GM13976 (cell line): ENCODE data around the gene SCAPER.

Source experiments
- DNase-seq: peaks from one replicate; pipeline ENCODE4 v3.0.0; 2012; ENCODE audit warnings: low spot score
- CTCF ChIP-seq: IDR thresholded peaks from 2 replicates; pipeline ENCODE4 v1.5.1; 2012; ENCODE audit warnings: borderline replicate concordance, mild to moderate bottlenecking; ENCODE audit not compliant: insufficient read depth; ENCODE audit errors: extremely low read depth, missing control alignments, control extremely low read depth
- in situ Hi-C: fragments of 300-500 bp; cut with MboI; formaldehyde crosslinking; loops from one replicate; pipeline ENCODE4 v1.12.0; 2022; ENCODE audit warnings: low sequenced_read_pairs, mixed read lengths, inconsistent platforms; ENCODE audit not compliant: unreplicated experiment

The SCAPER gene

GRCh38 chr15:76391309-76391708 lies 513.8 kb downstream of the SCAPER start:
- DNase-seq: no peak
- no peak for TF ChIP-seq CTCF

GRCh38 chr15:76390571-76390970 lies 514.6 kb downstream of the SCAPER start:
- no peak for DNase-seq
- in situ Hi-C loops: no loop called here
- TF ChIP-seq CTCF: no peak

More at GRCh38 chr15:76391309-76391708, 513.8 kb downstream of the SCAPER start:
- in situ Hi-C loops: no loop called here

- TF ChIP-seq CTCF: no peak
- in situ Hi-C loops: no loop called here
- DNase-seq: no peak
Observed at GRCh38 chr15:76386926-76387325, 518.2 kb downstream of the SCAPER start.

GRCh38 chr15:76386178-76386577 lies 519.0 kb downstream of the SCAPER start:
- no peak for DNase-seq
- in situ Hi-C loops: no loop called here
- TF ChIP-seq CTCF: no peak

GRCh38 chr15:76384409-76384808 lies 520.7 kb downstream of the SCAPER start:
- DNase-seq: no peak
- in situ Hi-C loops: no loop called here
- TF ChIP-seq CTCF: no peak

GRCh38 chr15:76382987-76383728 lies 522.0 kb downstream of the SCAPER start:
- no peak for TF ChIP-seq CTCF
- no peak for DNase-seq
- in situ Hi-C loops: no loop called here
